ENCODE measurements around the gene STOX2. TPM values are rescaled to one million over a fixed set of nuclear protein-coding genes. Genes with fewer than 3 reads are reported as not detected.
A peak's percentile ranks its signal among the peaks of the same experiment; 100 is the strongest.

The STOX2 gene
- polyA plus RNA-seq, 1 donor from 2014 or later, result 26.1 TPM

- Histone ChIP-seq H3K79me2 (replicated peaks; ENCODE audit: insufficient read depth, low read length) (peaks cover 21% of the 10 kb centered on the region), H2AFZ (ENCODE audit: low read depth, low read length) (no peak overlapping the region), H3K9me2 (ENCODE audit: insufficient read depth, low read length) (no peaks in the 10 kb centered on the region), H3K4me2 (ENCODE audit: low read length) (no peak overlapping the region), H3K9me3 (ENCODE audit: low read length) (no peaks in the 10 kb centered on the region), H3K27ac (ENCODE audit: low read length) (peak overlapping the region; percentile 78), H3K36me3 (ENCODE audit: insufficient read depth, low read length) (no peaks in the 10 kb centered on the region), H3F3A (ENCODE audit: insufficient read depth, low read length, poor library complexity, severe bottlenecking) (no peaks in the 10 kb centered on the region), H3K9ac (ENCODE audit: low read length) (peak overlapping the region; percentile 68), H4K20me1 (ENCODE audit: insufficient read depth) (no peaks in the 10 kb centered on the region), H3K4me3 (ENCODE audit: low read length) (peak overlapping the region; percentile 57), H3K27me3 (ENCODE audit: insufficient read depth, low read depth, low read length) (no peaks in the 10 kb centered on the region)
- TF ChIP-seq RAD21 (conservative IDR thresholded peaks at IDR 0.05) (no peak), CTCF (IDR thresholded peaks at IDR 0.05; ENCODE audit: poor library complexity, severe bottlenecking) (no peak), TAF1 (IDR thresholded peaks at IDR 0.05; ENCODE audit: low read depth) (no peak), REST (IDR thresholded peaks at IDR 0.05; ENCODE audit: borderline replicate concordance) (no peak), MXI1 (conservative IDR thresholded peaks at IDR 0.05; ENCODE audit: poor library complexity, severe bottlenecking) (no peak), EZH2 (IDR thresholded peaks at IDR 0.05; ENCODE audit: borderline replicate concordance, insufficient read depth, low read length, poor library complexity, severe bottlenecking) (no peak), POLR2AphosphoS5 (IDR thresholded peaks at IDR 0.05) (no peak), SMC3 (conservative IDR thresholded peaks at IDR 0.05; ENCODE audit: poor library complexity) (no peak)
These were observed 83.8 kb downstream of the STOX2 start for GRCh38 chr4:183988874-183989273.

- no peaks in the 10 kb centered on the region for H3K36me3 ChIP-seq (ENCODE audit: insufficient read depth, low read length)
- H3K9ac ChIP-seq (ENCODE audit: low read length), result no peak overlapping the region
- TF ChIP-seq EP300 (conservative IDR thresholded peaks at IDR 0.05; ENCODE audit: poor library complexity, severe bottlenecking) (no peak), RAD21 (conservative IDR thresholded peaks at IDR 0.05) (no peak), CTCF (IDR thresholded peaks at IDR 0.05; ENCODE audit: poor library complexity, severe bottlenecking) (no peak), POLR2AphosphoS5 (IDR thresholded peaks at IDR 0.05) (no peak), TAF1 (IDR thresholded peaks at IDR 0.05; ENCODE audit: low read depth) (no peak), SMC3 (conservative IDR thresholded peaks at IDR 0.05; ENCODE audit: poor library complexity) (no peak), MXI1 (conservative IDR thresholded peaks at IDR 0.05; ENCODE audit: poor library complexity, severe bottlenecking) (no peak), EZH2 (IDR thresholded peaks at IDR 0.05; ENCODE audit: borderline replicate concordance, insufficient read depth, low read length, poor library complexity, severe bottlenecking) (no peak), REST (IDR thresholded peaks at IDR 0.05; ENCODE audit: borderline replicate concordance) (no peak)
- no peak overlapping the region for H3K4me2 ChIP-seq (ENCODE audit: low read length)
- no peak overlapping the region for H3K4me3 ChIP-seq (ENCODE audit: low read length)
- peaks cover 19% of the 10 kb centered on the region for H3K79me2 ChIP-seq (replicated peaks; ENCODE audit: insufficient read depth, low read length)
- no peaks in the 10 kb centered on the region for H4K20me1 ChIP-seq (ENCODE audit: insufficient read depth)
- H3K27ac ChIP-seq (ENCODE audit: low read length), result no peak overlapping the region
- no peaks in the 10 kb centered on the region for H3K27me3 ChIP-seq (ENCODE audit: insufficient read depth, low read depth, low read length)
- no peaks in the 10 kb centered on the region for H3K9me2 ChIP-seq (ENCODE audit: insufficient read depth, low read length)
- no peaks in the 10 kb centered on the region for H3K9me3 ChIP-seq (ENCODE audit: low read length)
- no peak overlapping the region for H2AFZ ChIP-seq (ENCODE audit: low read depth, low read length)
- H3F3A ChIP-seq (ENCODE audit: insufficient read depth, low read length, poor library complexity, severe bottlenecking), result no peaks in the 10 kb centered on the region
These were observed 84.4 kb downstream of the STOX2 start for GRCh38 chr4:183989461-183989860.

All from neural cell (in vitro differentiated cells).